Measurements from ENCODE around the gene RNF222. TPM values are rescaled to one million over a fixed set of nuclear protein-coding genes. Genes with fewer than 3 reads are reported as not detected.

The RNF222 gene
- total RNA-seq, 1 experiment from 2014 or later: 0.09 TPM

DNA sequence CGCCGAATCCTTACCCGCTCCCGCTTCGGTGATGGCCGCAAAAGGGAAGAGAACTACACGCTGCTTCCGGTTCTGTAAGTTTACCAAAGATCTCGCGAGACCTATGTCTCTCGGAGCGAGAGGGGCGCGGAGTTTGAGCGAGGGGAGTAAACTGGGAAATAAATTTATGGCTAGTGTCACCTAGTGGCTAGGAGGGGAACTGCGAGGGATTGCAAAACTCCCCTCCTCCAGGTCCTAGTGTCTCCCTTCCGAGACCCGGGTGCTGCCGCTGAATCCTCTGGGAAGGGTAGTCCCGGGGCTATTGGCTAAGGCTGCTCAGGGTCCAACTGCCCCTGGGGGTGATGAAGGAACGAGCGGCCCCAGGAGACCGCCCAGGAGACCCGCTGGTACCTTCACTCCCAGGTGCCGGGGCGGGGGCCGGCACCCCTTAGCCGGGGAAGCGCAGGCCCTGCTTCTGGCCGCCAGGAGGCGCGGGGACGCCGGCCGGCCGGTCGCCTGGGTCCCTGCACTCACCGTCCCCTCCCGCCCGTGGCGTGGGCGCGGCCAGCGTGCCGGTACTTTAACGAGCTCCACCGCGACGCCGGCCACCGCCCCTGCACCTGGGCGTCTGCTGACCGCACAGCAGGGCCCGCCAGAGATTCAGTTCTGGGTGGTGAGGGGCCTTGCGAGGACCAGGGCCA, 14.3 kb downstream of the RNF222 start, which contains the start of gene RPL26:
Gene RPL26, minus strand, starts transcription at position 51 of the 680 bp plus-strand sequence. CDS start 883 bp downstream, outside the sequence.
- peak; percentile 99 for DNase-seq
- Histone ChIP-seq H3K56ac (ENCODE audit: insufficient read length, low read depth, low read length) (no peak within 1 kb of the TSS), H3K23ac (ENCODE audit: insufficient read length, low read depth, low read length) (no peak within 1 kb of the TSS), H4K8ac (replicated peaks; ENCODE audit: insufficient read length, low read depth, low read length) (no peak within 1 kb of the TSS), H4K91ac (ENCODE audit: insufficient read length, low read depth, low read length) (peak within 1 kb of the TSS; percentile 42), H3K79me1 (ENCODE audit: insufficient read depth, low read depth, low read length, poor library complexity, severe bottlenecking) (no peaks in the 10 kb centered on the region), H2BK120ac (ENCODE audit: low read depth, low read length, poor library complexity, severe bottlenecking) (no peak within 1 kb of the TSS), H3K79me2 (ENCODE audit: insufficient read depth, low read length) (peaks cover 11% of the 10 kb centered on the region; the same call in 1 of the 2 replicates), H3K4me2 (ENCODE audit: insufficient read depth, insufficient read length, low read length) (peak within 1 kb of the TSS; percentile 96), H3K4ac (ENCODE audit: low read depth, low read length) (peak within 1 kb of the TSS; percentile 84; the same call in 1 of the 2 replicates), H2BK5ac (ENCODE audit: insufficient read length, low read length) (peak within 1 kb of the TSS; percentile 69), H3K4me1 (ENCODE audit: insufficient read depth, low read length) (no peaks in the 10 kb centered on the region; the same call in 1 of the 2 replicates), H3K23me2 (ENCODE audit: insufficient read length, low read depth, low read length, poor library complexity, severe bottlenecking) (peaks cover 6% of the 10 kb centered on the region), H4K20me1 (ENCODE audit: control insufficient read depth, insufficient read depth, insufficient read length) (no peaks in the 10 kb centered on the region), H3K14ac (ENCODE audit: insufficient read depth, low read length) (peak within 1 kb of the TSS; percentile 93), H2BK20ac (ENCODE audit: low read depth, low read length, poor library complexity, severe bottlenecking) (no peak within 1 kb of the TSS), H2AK5ac (ENCODE audit: insufficient read length, low read length) (no peak within 1 kb of the TSS), H3K27ac (ENCODE audit: insufficient read length, low read depth, low read length) (peak within 1 kb of the TSS; percentile 20), H2BK12ac (ENCODE audit: insufficient read length, low read depth, low read length) (no peak within 1 kb of the TSS), H3T11ph (ENCODE audit: low read length) (no peak within 1 kb of the TSS), H3K9me3 (ENCODE audit: control insufficient read depth, low read depth, low read length) (no peaks in the 10 kb centered on the region), H4K5ac (ENCODE audit: insufficient read length, low read depth, low read length) (no peak within 1 kb of the TSS), H3K27me3 (ENCODE audit: insufficient read depth, low read length) (no peaks in the 10 kb centered on the region), H3K18ac (ENCODE audit: insufficient read length, low read depth, low read length) (peak within 1 kb of the TSS; percentile 88), H3K9ac (ENCODE audit: extremely low read depth, insufficient read length, low read length) (peak within 1 kb of the TSS; percentile 100), H2BK15ac (ENCODE audit: low read depth, low read length) (no peak within 1 kb of the TSS), H2AFZ (ENCODE audit: low read length) (no peak within 1 kb of the TSS)
- TF ChIP-seq, protein P1, sequence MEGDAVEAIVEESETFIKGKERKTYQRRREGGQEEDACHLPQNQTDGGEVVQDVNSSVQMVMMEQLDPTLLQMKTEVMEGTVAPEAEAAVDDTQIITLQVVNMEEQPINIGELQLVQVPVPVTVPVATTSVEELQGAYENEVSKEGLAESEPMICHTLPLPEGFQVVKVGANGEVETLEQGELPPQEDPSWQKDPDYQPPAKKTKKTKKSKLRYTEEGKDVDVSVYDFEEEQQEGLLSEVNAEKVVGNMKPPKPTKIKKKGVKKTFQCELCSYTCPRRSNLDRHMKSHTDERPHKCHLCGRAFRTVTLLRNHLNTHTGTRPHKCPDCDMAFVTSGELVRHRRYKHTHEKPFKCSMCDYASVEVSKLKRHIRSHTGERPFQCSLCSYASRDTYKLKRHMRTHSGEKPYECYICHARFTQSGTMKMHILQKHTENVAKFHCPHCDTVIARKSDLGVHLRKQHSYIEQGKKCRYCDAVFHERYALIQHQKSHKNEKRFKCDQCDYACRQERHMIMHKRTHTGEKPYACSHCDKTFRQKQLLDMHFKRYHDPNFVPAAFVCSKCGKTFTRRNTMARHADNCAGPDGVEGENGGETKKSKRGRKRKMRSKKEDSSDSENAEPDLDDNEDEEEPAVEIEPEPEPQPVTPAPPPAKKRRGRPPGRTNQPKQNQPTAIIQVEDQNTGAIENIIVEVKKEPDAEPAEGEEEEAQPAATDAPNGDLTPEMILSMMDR (conservative IDR thresholded peaks at IDR 0.05): peak; percentile 96
- Mint-ChIP-seq H3K36me3 (ENCODE audit: insufficient read depth in 1 of 3, low read depth in 3 of 3) (peaks cover 45 to 48% (median 48%) of the 10 kb centered on the region in 3 experiments), H3K27me3 (ENCODE audit: low read depth) (peaks cover 2% of the 10 kb centered on the region; the same call in 1 of the 2 replicates), H3K27ac (peak within 1 kb of the TSS; percentile 99 to 100 (median 99)), H3K4me1 (peaks cover 37 to 51% of the 10 kb centered on the region in 2 experiments), H3K9me3 (no peaks in the 10 kb centered on the region; a peak in 1 of 5 replicates), H3K4me3 (peak within 1 kb of the TSS; percentile 99 to 100)
- WGBS (ENCODE audit: extremely low coverage, insufficient read length, low lambda C conversion rate): no CpG with 5 or more reads among the region's 55 CpGs

Measured in H9 (cell line).